Lower leg skin (tissue), 3 donors: ENCODE results near the gene RAB1A.

Experiments used
- CTCF ChIP-seq, 3 donors: fragments of 450-650 bp; IDR thresholded peaks; one replicate each; pipeline ENCODE4 v1.5.1; 2016; ENCODE audit warnings: antibody characterized with exemption in 3 of 3, mild to moderate bottlenecking in 3 of 3, moderate library complexity in 2 of 3
- POLR2A ChIP-seq, 2 donors: fragments of 450-650 bp; IDR thresholded peaks; one replicate each; pipeline ENCODE4 v1.6.1; 2016 to 2017; ENCODE audit warnings: antibody characterized with exemption in 2 of 2, mild to moderate bottlenecking in 1 of 2, moderate library complexity in 1 of 2

- TF ChIP-seq POLR2A (IDR thresholded peaks at IDR 0.05) (no peak), CTCF (IDR thresholded peaks at IDR 0.05) (no peak)
Observed at GRCh38 chr2:65159906-65160305, 30.0 kb upstream of the RAB1A start.
